ENCODE data around the gene PTPRD. TPM values are rescaled to one million over a fixed set of nuclear protein-coding genes. Genes with fewer than 3 reads are reported as not detected.

The PTPRD gene
- total and polyA plus RNA-seq, 2 of the 4 experiments (the other 2 are of a cell fraction), result 0.07 to 0.18 TPM

DNA sequence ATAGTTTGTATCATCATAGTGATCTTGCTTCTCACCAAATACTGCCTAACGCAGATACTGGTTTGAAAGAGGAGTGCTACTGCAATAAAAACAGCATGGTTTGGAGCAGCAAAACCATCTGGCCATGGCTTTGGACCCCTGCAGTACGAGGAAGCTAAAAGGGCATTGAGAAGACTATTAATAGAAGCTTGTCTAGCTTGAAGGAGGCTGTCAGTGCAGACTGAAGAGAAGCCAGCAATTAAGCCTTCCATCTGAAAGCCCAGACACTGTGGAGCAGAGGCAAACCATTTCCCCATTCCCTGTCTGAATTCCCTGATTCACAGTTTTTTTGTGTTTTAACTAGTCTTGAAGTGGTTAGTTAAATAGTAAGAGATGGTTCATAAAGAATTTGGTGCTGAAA lies 281.6 kb downstream of the PTPRD start:
- Histone ChIP-seq H2AK5ac (ENCODE audit: low read depth, low read length) (no peak overlapping the region), H3K18ac (ENCODE audit: low read depth, low read length) (no peak overlapping the region), H3K27ac (ENCODE audit: insufficient read depth, low read length) (no peak overlapping the region), H3K14ac (replicated peaks; ENCODE audit: low read depth, low read length) (no peak overlapping the region), H2BK5ac (ENCODE audit: low read depth, low read length, poor library complexity, severe bottlenecking) (no peak overlapping the region), H3K9me3 (ENCODE audit: control insufficient read depth, insufficient read depth, low read length) (no peaks in the 10 kb centered on the region), H2BK20ac (ENCODE audit: low read depth, low read length) (no peak overlapping the region), H4K8ac (ENCODE audit: low read depth in 2 of 2, low read length in 2 of 2) (no peak overlapping the region), H4K20me1 (ENCODE audit: insufficient read depth, low read length) (no peaks in the 10 kb centered on the region), H3K36me3 (ENCODE audit: control insufficient read depth, insufficient read depth, low read length) (no peaks in the 10 kb centered on the region), H2BK15ac (ENCODE audit: low read depth, low read length) (no peak overlapping the region), H3K4ac (ENCODE audit: low read depth, low read length) (no peak overlapping the region), H3K27me3 (ENCODE audit: control insufficient read depth, insufficient read depth, low read length) (no peaks in the 10 kb centered on the region), H3K23ac (ENCODE audit: low read depth, low read length) (no peak overlapping the region), H2AK9ac (replicated peaks; ENCODE audit: low read depth, low read length, poor library complexity) (no peak overlapping the region), H3K56ac (ENCODE audit: extremely low read depth, insufficient read depth, low read length) (no peak overlapping the region), H3K9me1 (ENCODE audit: insufficient read depth, low read length) (no peaks in the 10 kb centered on the region), H4K5ac (ENCODE audit: low read depth, low read length) (no peak overlapping the region), H4K91ac (ENCODE audit: insufficient read depth, low read depth, low read length) (no peak overlapping the region), H3K9ac (ENCODE audit: low read depth, low read length) (no peak overlapping the region), H3K4me3 (ENCODE audit: insufficient read depth, low read depth, low read length) (no peak overlapping the region), H3K4me2 (ENCODE audit: low read depth, low read length) (no peak overlapping the region), H2BK120ac (ENCODE audit: low read depth, low read length) (no peak overlapping the region), H3K4me1 (ENCODE audit: control insufficient read depth, insufficient read depth, low read length) (no peaks in the 10 kb centered on the region), H2AFZ (replicated peaks; ENCODE audit: low read length, poor library complexity) (no peak overlapping the region), H3K79me1 (ENCODE audit: low read depth in 1 of 2, low read length in 2 of 2) (no peaks in the 10 kb centered on the region)
- TF ChIP-seq RCOR1 (IDR thresholded peaks at IDR 0.05; ENCODE audit: insufficient replicate concordance, low read length) (no peak), FOS (IDR thresholded peaks at IDR 0.05; ENCODE audit: low read depth, low read length) (no peak), NFE2L2 (IDR thresholded peaks at IDR 0.05; ENCODE audit: low read depth, low read length) (no peak), RFX5 (IDR thresholded peaks at IDR 0.05; ENCODE audit: low read depth, low read length) (no peak), RAD21 (IDR thresholded peaks at IDR 0.05; ENCODE audit: low read length) (no peak), CHD1 (IDR thresholded peaks at IDR 0.05; ENCODE audit: low read depth, low read length) (no peak), SMC3 (IDR thresholded peaks at IDR 0.05; ENCODE audit: low read depth, low read length) (no peak), BHLHE40 (IDR thresholded peaks at IDR 0.05; ENCODE audit: low read depth, low read length) (no peak), MAZ (IDR thresholded peaks at IDR 0.05; ENCODE audit: borderline replicate concordance, low read depth, low read length) (no peak), MAFK (IDR thresholded peaks at IDR 0.05; ENCODE audit: low read depth, low read length) (no peak), MXI1 (IDR thresholded peaks at IDR 0.05; ENCODE audit: borderline replicate concordance, low read depth, low read length) (no peak), CEBPB (IDR thresholded peaks at IDR 0.05; ENCODE audit: low read depth, low read length) (no peak), POLR2A (IDR thresholded peaks at IDR 0.05; ENCODE audit: low read depth, low read length) (no peak)
- TF ChIP-seq, protein P1, sequence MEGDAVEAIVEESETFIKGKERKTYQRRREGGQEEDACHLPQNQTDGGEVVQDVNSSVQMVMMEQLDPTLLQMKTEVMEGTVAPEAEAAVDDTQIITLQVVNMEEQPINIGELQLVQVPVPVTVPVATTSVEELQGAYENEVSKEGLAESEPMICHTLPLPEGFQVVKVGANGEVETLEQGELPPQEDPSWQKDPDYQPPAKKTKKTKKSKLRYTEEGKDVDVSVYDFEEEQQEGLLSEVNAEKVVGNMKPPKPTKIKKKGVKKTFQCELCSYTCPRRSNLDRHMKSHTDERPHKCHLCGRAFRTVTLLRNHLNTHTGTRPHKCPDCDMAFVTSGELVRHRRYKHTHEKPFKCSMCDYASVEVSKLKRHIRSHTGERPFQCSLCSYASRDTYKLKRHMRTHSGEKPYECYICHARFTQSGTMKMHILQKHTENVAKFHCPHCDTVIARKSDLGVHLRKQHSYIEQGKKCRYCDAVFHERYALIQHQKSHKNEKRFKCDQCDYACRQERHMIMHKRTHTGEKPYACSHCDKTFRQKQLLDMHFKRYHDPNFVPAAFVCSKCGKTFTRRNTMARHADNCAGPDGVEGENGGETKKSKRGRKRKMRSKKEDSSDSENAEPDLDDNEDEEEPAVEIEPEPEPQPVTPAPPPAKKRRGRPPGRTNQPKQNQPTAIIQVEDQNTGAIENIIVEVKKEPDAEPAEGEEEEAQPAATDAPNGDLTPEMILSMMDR (conservative IDR thresholded peaks at IDR 0.05; ENCODE audit: low read depth, low read length), result no peak
- TF ChIP-seq, protein P2, sequence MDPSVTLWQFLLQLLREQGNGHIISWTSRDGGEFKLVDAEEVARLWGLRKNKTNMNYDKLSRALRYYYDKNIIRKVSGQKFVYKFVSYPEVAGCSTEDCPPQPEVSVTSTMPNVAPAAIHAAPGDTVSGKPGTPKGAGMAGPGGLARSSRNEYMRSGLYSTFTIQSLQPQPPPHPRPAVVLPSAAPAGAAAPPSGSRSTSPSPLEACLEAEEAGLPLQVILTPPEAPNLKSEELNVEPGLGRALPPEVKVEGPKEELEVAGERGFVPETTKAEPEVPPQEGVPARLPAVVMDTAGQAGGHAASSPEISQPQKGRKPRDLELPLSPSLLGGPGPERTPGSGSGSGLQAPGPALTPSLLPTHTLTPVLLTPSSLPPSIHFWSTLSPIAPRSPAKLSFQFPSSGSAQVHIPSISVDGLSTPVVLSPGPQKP (IDR thresholded peaks at IDR 0.05; ENCODE audit: borderline replicate concordance, low read depth, low read length), result no peak
- TF ChIP-seq, protein P3, sequence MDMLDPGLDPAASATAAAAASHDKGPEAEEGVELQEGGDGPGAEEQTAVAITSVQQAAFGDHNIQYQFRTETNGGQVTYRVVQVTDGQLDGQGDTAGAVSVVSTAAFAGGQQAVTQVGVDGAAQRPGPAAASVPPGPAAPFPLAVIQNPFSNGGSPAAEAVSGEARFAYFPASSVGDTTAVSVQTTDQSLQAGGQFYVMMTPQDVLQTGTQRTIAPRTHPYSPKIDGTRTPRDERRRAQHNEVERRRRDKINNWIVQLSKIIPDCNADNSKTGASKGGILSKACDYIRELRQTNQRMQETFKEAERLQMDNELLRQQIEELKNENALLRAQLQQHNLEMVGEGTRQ (IDR thresholded peaks at IDR 0.05; ENCODE audit: low read depth, low read length), result no peak
- ATAC-seq (ENCODE audit: low read depth) (no peak), DNase-seq (no peak)
- dilution Hi-C loops (cut with HindIII; ENCODE audit: low sequenced_read_pairs, unreplicated experiment), result no loop called here
- in situ Hi-C loops (cut with MboI; ENCODE audit: low sequenced_read_pairs), result no loop called here
- CTCF ChIA-PET, result no interaction called here
- POLR2A ChIA-PET (ENCODE audit: unreplicated experiment), result no interaction called here
- intact Hi-C loops (cut with micrococcal nuclease), result no loop called here
- no TSS peak for BruUV-seq (replicated peaks)
- no CpG with 5 or more reads among the region's 2 CpGs for WGBS, 2 experiments (ENCODE audit: extremely low coverage in 2 of 2, insufficient read length in 1 of 2)
